Measurements from ENCODE around the gene EPHX1. TPM values are rescaled to one million over a fixed set of nuclear protein-coding genes. Genes with fewer than 3 reads are reported as not detected.

Gene EPHX1
- total and polyA plus RNA-seq, 2 experiments from 2014 or later = 16.6 to 18.2 TPM

DNA sequence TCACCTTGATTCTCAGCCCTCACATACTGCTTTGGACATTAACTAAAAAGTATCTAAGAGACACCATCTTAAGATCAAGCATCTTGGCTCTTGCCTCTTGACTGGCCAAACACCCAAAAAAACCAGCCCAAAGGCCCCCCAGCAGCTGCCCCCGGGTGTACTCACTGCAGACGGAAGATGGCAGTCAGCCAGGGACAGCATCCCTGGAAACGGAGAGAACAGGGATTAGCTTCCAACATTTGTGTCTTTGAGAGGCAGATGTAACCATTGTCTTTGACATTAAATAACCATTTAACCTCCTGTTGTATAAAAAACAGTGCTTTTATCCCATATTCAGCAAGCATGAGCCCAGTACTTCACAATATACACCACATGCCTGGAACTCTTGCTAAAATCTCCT, 61.0 kb downstream of the EPHX1 start:
- no peak overlapping the region for H3K4me2 ChIP-seq (ENCODE audit: unreplicated experiment)
- 50 to 58% methylated on average over 3 of the region's 3 CpGs for WGBS, 2 experiments (ENCODE audit: low coverage in 1 of 2, low lambda C conversion rate in 2 of 2, missing lambda C conversion rate in 2 of 2)
- in situ Hi-C loops (cut with MboI) = no loop called here
- H3K27ac ChIP-seq = no peak overlapping the region
- H3K4me1 ChIP-seq (ENCODE audit: insufficient read depth) = no peaks in the 10 kb centered on the region
- no peak overlapping the region for H3K9ac ChIP-seq
- H3K4me3 ChIP-seq = no peak overlapping the region
- H2AFZ ChIP-seq = no peak overlapping the region
- no peaks in the 10 kb centered on the region; the same call in 1 of the 2 replicates for H4K20me1 ChIP-seq (ENCODE audit: insufficient read depth)
- H3F3A ChIP-seq (ENCODE audit: insufficient read depth) = no peaks in the 10 kb centered on the region
- no peak for DNase-seq
- peaks cover 2% of the 10 kb centered on the region; the same call in 1 of the 2 replicates for H3K36me3 ChIP-seq (ENCODE audit: low read depth)
- no peaks in the 10 kb centered on the region for H3K79me2 ChIP-seq (ENCODE audit: insufficient read depth)
- TF ChIP-seq EZH2phosphoT487 (IDR thresholded peaks at IDR 0.05; ENCODE audit: insufficient read depth, low read depth) = no peak
- TF ChIP-seq EZH2 (IDR thresholded peaks at IDR 0.05; ENCODE audit: insufficient read depth, poor library complexity, severe bottlenecking) = no peak
- no peaks in the 10 kb centered on the region for H3K9me3 ChIP-seq (ENCODE audit: low read depth)
- no peaks in the 10 kb centered on the region for H3K27me3 ChIP-seq (replicated peaks; ENCODE audit: insufficient read depth)
- H3K9me2 ChIP-seq (ENCODE audit: insufficient read depth) = no peaks in the 10 kb centered on the region

DNA sequence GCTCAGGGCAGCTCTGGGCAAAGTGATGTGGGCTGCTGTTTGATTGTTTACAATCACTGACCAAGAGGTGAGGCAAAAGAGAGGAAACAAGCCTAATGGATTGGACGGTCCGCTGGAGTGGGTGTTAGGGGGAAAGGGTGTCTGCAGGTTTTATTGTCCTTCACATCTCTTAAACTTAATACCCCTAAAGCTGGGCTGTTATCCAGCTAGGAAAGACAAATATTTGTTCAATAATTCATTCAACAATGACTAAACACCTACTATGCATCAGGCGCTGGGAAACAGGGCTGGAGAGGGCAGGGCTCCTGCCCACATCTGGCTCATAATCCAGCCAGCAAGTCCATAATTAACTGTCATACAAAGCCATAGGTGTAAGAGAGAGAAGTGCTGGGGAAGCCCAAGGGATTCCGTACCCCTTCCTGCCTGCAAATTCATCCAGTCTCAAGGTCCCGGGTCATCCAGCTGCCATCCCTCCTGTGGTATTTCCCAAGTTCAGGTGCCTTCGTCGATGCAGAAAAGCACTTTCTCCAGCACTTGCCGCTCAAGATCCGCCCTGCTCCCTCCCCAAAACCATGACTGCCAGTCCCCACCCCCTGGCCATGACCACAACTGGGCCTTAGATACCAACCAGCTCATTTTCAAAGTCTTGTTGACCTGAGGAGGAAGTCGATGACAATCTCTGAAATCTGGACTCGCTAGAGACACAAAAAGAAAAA, 61.6 kb downstream of the EPHX1 start:
- peaks cover 2% of the 10 kb centered on the region; the same call in 1 of the 2 replicates for H3K36me3 ChIP-seq (ENCODE audit: low read depth)
- H4K20me1 ChIP-seq (ENCODE audit: insufficient read depth) = no peaks in the 10 kb centered on the region; the same call in 1 of the 2 replicates
- H3K27ac ChIP-seq = no peak overlapping the region
- DNase-seq = peak; percentile 23
- H3K4me1 ChIP-seq (ENCODE audit: insufficient read depth) = no peaks in the 10 kb centered on the region
- H3K9me2 ChIP-seq (ENCODE audit: insufficient read depth) = no peaks in the 10 kb centered on the region
- in situ Hi-C loops (cut with MboI) = no loop called here
- no peaks in the 10 kb centered on the region for H3K79me2 ChIP-seq (ENCODE audit: insufficient read depth)
- no peak overlapping the region for H3K4me3 ChIP-seq
- WGBS, 2 experiments (ENCODE audit: low coverage in 1 of 2, low lambda C conversion rate in 2 of 2, missing lambda C conversion rate in 2 of 2) = 77 to 81% methylated on average over 11 of the region's 11 CpGs
- no peak for TF ChIP-seq EZH2 (IDR thresholded peaks at IDR 0.05; ENCODE audit: insufficient read depth, poor library complexity, severe bottlenecking)
- TF ChIP-seq EZH2phosphoT487 (IDR thresholded peaks at IDR 0.05; ENCODE audit: insufficient read depth, low read depth) = no peak
- no peak overlapping the region for H2AFZ ChIP-seq
- H3K9me3 ChIP-seq (ENCODE audit: low read depth) = no peaks in the 10 kb centered on the region
- H3F3A ChIP-seq (ENCODE audit: insufficient read depth) = no peaks in the 10 kb centered on the region
- no peak overlapping the region for H3K9ac ChIP-seq
- H3K27me3 ChIP-seq (replicated peaks; ENCODE audit: insufficient read depth) = no peaks in the 10 kb centered on the region
- H3K4me2 ChIP-seq (ENCODE audit: unreplicated experiment) = no peak overlapping the region

DNA sequence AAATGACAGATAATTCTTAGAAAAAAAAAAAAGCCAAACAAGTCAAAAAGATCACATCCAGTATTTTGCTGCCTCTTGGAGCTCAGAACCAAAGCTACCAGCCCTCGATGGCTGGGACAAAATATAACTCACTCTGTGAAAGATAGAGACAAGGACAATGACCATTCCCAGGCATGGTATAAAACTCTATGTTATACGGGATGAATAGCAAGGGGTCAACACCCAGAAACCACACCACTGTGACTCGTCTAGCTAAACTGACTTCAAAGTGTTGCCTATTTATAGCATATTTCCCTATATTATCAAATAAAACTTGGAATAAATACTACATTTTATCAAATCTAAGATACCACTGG, 62.1 kb downstream of the EPHX1 start:
- Histone ChIP-seq H3K79me2 (ENCODE audit: insufficient read depth) (no peaks in the 10 kb centered on the region), H3K4me3 (no peak overlapping the region), H3F3A (ENCODE audit: insufficient read depth) (no peaks in the 10 kb centered on the region), H3K36me3 (ENCODE audit: low read depth) (peaks cover 2% of the 10 kb centered on the region; the same call in 1 of the 2 replicates), H3K4me2 (ENCODE audit: unreplicated experiment) (no peak overlapping the region), H4K20me1 (ENCODE audit: insufficient read depth) (no peaks in the 10 kb centered on the region; the same call in 1 of the 2 replicates), H3K27me3 (replicated peaks; ENCODE audit: insufficient read depth) (no peaks in the 10 kb centered on the region), H3K9me2 (ENCODE audit: insufficient read depth) (no peaks in the 10 kb centered on the region), H3K9me3 (ENCODE audit: low read depth) (no peaks in the 10 kb centered on the region), H2AFZ (no peak overlapping the region), H3K4me1 (ENCODE audit: insufficient read depth) (no peaks in the 10 kb centered on the region), H3K9ac (no peak overlapping the region), H3K27ac (no peak overlapping the region)
- TF ChIP-seq EZH2phosphoT487 (IDR thresholded peaks at IDR 0.05; ENCODE audit: insufficient read depth, low read depth) (no peak), EZH2 (IDR thresholded peaks at IDR 0.05; ENCODE audit: insufficient read depth, poor library complexity, severe bottlenecking) (no peak)
- in situ Hi-C loops (cut with MboI) = no loop called here
- peak; percentile 36 for DNase-seq
- 62% methylated on average over 3 of the region's 3 CpGs for WGBS, 2 experiments (ENCODE audit: low coverage in 1 of 2, low lambda C conversion rate in 2 of 2, missing lambda C conversion rate in 2 of 2)

DNA sequence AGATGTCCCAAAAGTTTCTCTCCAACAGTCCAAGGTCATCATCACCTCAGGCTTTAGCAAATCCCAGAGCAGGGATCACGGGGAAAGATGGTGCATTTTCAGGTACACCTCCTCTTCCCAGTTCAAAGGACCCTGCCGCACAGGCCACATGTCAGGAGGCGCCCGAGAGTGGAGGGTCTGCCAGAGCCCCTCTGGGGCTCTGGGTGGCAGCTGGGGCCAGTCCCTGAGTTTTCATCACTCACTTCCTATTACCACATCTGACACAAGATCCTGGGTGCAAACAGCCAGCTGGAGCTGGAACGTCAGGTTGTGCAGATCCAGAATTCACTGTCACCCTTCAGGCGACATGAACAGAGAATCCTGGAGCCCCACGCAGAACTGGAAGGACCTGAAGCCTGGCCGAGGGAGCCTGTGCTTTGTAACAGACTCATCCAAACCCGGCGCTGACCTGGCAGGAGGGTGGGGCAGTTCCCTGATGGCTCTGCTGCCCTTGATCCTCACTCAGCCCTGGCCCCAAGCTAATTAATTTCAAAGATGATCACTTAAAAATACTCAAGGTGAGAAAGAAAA, 63.4 kb downstream of the EPHX1 start:
- H3K9me2 ChIP-seq (ENCODE audit: insufficient read depth) = no peaks in the 10 kb centered on the region
- H4K20me1 ChIP-seq (ENCODE audit: insufficient read depth) = no peaks in the 10 kb centered on the region; the same call in 1 of the 2 replicates
- H3K4me3 ChIP-seq = no peak overlapping the region
- no peak for TF ChIP-seq EZH2 (IDR thresholded peaks at IDR 0.05; ENCODE audit: insufficient read depth, poor library complexity, severe bottlenecking)
- TF ChIP-seq EZH2phosphoT487 (IDR thresholded peaks at IDR 0.05; ENCODE audit: insufficient read depth, low read depth) = no peak
- 85% methylated on average over 10 of the region's 10 CpGs for WGBS, 2 experiments (ENCODE audit: low coverage in 1 of 2, low lambda C conversion rate in 2 of 2, missing lambda C conversion rate in 2 of 2)
- no peak overlapping the region for H3K27ac ChIP-seq
- H3K9me3 ChIP-seq (ENCODE audit: low read depth) = no peaks in the 10 kb centered on the region
- H2AFZ ChIP-seq = no peak overlapping the region
- no peaks in the 10 kb centered on the region for H3F3A ChIP-seq (ENCODE audit: insufficient read depth)
- H3K79me2 ChIP-seq (ENCODE audit: insufficient read depth) = no peaks in the 10 kb centered on the region; the same call in 1 of the 2 replicates
- H3K9ac ChIP-seq = no peak overlapping the region
- DNase-seq = no peak
- in situ Hi-C loops (cut with MboI) = no loop called here
- no peaks in the 10 kb centered on the region for H3K4me1 ChIP-seq (ENCODE audit: insufficient read depth)
- no peaks in the 10 kb centered on the region for H3K27me3 ChIP-seq (replicated peaks; ENCODE audit: insufficient read depth)
- 0 out of 2 replicates have a peak, but pooled peaks cover 2% of the 10 kb centered on the region for H3K36me3 ChIP-seq (ENCODE audit: low read depth)
- no peak overlapping the region for H3K4me2 ChIP-seq (ENCODE audit: unreplicated experiment)
